Measurements from ENCODE around the gene RAB29.
A peak's percentile ranks its signal among the peaks of the same experiment; 100 is the strongest.

RAB29 gene

DNA sequence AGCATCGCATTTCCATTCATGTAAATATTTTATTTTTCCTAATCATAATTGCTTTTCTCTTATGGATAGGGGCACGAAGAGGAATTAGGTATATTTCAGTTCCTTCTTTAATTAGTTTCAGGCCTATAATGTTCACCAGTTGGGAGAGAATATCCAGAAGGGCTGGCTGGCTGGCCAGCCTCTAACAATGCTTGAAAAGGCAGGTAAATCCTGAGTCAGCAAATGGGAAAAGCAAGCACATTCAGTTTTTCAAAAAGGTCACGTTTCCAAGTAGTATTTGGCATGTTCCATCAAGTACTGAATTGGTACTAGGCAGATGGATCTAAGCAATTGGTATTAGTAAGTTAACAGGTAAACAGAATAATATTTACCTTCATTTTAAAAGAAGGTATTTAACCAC, 8.0 kb downstream of the RAB29 start:
- peaks cover 14 to 31% of the 10 kb centered on the region in 2 donors for H3K4me1 Mint-ChIP-seq (ENCODE audit: low read depth in 2 of 2)
- no peaks in the 10 kb centered on the region for H3K27me3 Mint-ChIP-seq
- H3K27ac Mint-ChIP-seq, result peak overlapping the region; percentile 55 to 77
- peaks cover 48% of the 10 kb centered on the region for H3K36me3 Mint-ChIP-seq (ENCODE audit: insufficient read depth)
- H3K4me3 Mint-ChIP-seq, result no peak overlapping the region
- DNase-seq (no peak), ATAC-seq (replicated peaks) (no peak)
- H3K9me3 Mint-ChIP-seq, result no peaks in the 10 kb centered on the region

DNA sequence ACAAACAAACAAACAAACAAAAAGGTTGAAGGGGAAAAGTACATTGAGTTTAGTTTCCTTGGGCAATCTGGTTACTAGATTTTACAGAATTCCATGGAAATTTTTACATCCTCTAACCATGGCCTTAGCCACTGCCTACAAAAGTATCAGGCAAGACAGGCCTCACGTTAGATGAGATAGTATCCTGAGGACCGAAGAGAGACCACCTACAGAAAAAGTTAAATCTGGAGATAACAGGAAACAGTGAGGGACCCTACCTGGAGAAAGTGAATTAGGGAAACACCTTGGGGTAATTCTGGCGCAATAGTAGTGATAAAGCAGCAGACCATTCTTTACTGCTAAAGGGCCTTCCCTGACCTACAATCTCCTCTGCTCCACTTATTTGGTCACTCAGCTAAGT, 8.7 kb downstream of the RAB29 start:
- Mint-ChIP-seq H3K4me3 (no peak overlapping the region), H3K27me3 (no peaks in the 10 kb centered on the region), H3K27ac (peak overlapping the region; percentile 80), H3K4me1 (ENCODE audit: low read depth in 2 of 2) (peaks cover 7 to 26% of the 10 kb centered on the region in 2 donors), H3K9me3 (no peaks in the 10 kb centered on the region), H3K36me3 (ENCODE audit: insufficient read depth) (peaks cover 42% of the 10 kb centered on the region)
- ATAC-seq (replicated peaks) (no peak), DNase-seq (no peak)

DNA sequence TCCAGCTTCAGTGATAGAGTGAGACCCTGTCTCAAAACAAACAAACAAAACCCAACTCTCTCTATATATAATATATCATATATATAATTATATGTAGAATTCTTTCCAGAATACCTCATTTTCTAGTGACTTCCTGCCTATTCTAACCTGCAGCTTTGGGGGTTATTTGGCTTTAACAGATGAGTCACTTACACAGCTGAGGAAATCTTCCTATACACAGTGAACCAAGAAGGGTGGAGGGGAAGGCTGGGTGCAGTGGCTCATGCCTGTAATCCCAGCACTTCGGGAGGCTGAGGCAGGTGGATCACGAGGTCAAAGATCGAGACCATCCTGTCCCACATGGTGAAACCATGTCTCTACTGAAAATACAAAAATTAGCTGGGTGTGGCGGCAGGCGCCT, 9.2 kb downstream of the RAB29 start:
- peak overlapping the region; percentile 80 for H3K27ac Mint-ChIP-seq
- H3K27me3 Mint-ChIP-seq, result no peaks in the 10 kb centered on the region
- no peaks in the 10 kb centered on the region for H3K9me3 Mint-ChIP-seq
- no peak for ATAC-seq (replicated peaks)
- H3K4me1 Mint-ChIP-seq (ENCODE audit: low read depth in 2 of 2), result peaks cover 4 to 21% of the 10 kb centered on the region in 2 donors
- peaks cover 38% of the 10 kb centered on the region for H3K36me3 Mint-ChIP-seq (ENCODE audit: insufficient read depth)
- no peak overlapping the region for H3K4me3 Mint-ChIP-seq
- no peak for DNase-seq

GRCh38 chr1:205764578-205764977, 10.7 kb downstream of the RAB29 start:
- DNase-seq, result no peak
- Mint-ChIP-seq H3K4me1 (ENCODE audit: low read depth in 2 of 2) (peaks cover 4 to 9% of the 10 kb centered on the region in 2 donors), H3K27ac (no peak overlapping the region), H3K36me3 (ENCODE audit: insufficient read depth) (peaks cover 25% of the 10 kb centered on the region), H3K27me3 (no peaks in the 10 kb centered on the region), H3K9me3 (no peaks in the 10 kb centered on the region), H3K4me3 (no peak overlapping the region)
- no peak for ATAC-seq (replicated peaks)

DNA sequence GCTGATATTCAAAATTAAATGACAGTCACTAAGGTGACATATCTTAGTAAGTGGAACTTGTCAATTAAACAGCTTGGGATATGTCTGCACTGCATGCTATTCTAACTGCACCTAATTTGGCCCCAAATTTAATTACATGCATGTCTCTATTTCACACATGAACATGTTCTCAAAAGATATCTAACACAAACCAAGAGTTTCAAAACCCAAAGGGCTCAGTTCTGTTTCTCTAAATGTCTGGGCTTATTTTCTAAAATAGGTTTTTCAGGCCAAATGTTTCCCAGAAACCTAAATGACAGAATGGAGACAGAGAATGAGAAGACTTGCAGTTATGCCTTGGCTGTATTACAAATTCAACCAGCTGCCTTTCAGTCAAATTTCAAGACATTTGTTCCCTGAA, 11.3 kb downstream of the RAB29 start:
- no peaks in the 10 kb centered on the region for H3K9me3 Mint-ChIP-seq
- ATAC-seq (replicated peaks) (no peak), DNase-seq (no peak)
- peaks cover 19% of the 10 kb centered on the region for H3K36me3 Mint-ChIP-seq (ENCODE audit: insufficient read depth)
- no peak overlapping the region for H3K27ac Mint-ChIP-seq
- H3K4me1 Mint-ChIP-seq (ENCODE audit: low read depth in 2 of 2), result peaks cover 4 to 9% of the 10 kb centered on the region in 2 donors
- no peaks in the 10 kb centered on the region for H3K27me3 Mint-ChIP-seq
- H3K4me3 Mint-ChIP-seq, result no peak overlapping the region

- H3K4me1 Mint-ChIP-seq (ENCODE audit: low read depth in 2 of 2), result no peaks in the 10 kb centered on the region
- ATAC-seq (replicated peaks), result no peak
- peak overlapping the region in 1 of 2 donors; percentile 62 for H3K27ac Mint-ChIP-seq
- H3K27me3 Mint-ChIP-seq, result no peaks in the 10 kb centered on the region
- H3K9me3 Mint-ChIP-seq, result no peaks in the 10 kb centered on the region
- peaks cover 4% of the 10 kb centered on the region for H3K36me3 Mint-ChIP-seq (ENCODE audit: insufficient read depth)
- no peak for DNase-seq
- no peak overlapping the region for H3K4me3 Mint-ChIP-seq
These were observed 14.7 kb downstream of the RAB29 start for GRCh38 chr1:205760606-205761005.

DNA sequence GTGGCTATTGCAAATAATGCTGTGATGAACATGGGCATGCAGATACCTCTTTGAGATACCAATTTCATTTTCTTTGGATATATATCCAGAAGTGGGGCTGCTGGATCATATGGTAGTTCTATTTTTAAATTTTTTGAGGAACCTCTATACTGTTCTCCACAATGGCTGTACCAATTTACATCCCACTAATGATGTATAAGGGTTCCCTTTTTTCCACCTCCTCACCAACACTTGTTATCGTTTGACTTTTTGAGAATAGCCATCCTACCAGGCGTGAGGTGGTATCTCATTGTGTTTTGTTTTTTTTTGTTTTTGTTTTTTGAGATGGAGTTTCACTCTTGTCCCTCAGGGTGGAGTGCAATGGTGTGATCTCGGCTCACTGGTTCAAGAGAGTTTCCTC, 18.7 kb downstream of the RAB29 start:
- peaks cover 4% of the 10 kb centered on the region for H3K36me3 Mint-ChIP-seq (ENCODE audit: insufficient read depth)
- H3K4me3 Mint-ChIP-seq, result no peak overlapping the region
- DNase-seq, result no peak
- ATAC-seq (replicated peaks), result no peak
- H3K27ac Mint-ChIP-seq, result no peak overlapping the region
- H3K9me3 Mint-ChIP-seq, result no peaks in the 10 kb centered on the region
- peaks cover 0 to 4% of the 10 kb centered on the region in 2 donors for H3K4me1 Mint-ChIP-seq (ENCODE audit: low read depth in 2 of 2)
- no peaks in the 10 kb centered on the region for H3K27me3 Mint-ChIP-seq

DNA sequence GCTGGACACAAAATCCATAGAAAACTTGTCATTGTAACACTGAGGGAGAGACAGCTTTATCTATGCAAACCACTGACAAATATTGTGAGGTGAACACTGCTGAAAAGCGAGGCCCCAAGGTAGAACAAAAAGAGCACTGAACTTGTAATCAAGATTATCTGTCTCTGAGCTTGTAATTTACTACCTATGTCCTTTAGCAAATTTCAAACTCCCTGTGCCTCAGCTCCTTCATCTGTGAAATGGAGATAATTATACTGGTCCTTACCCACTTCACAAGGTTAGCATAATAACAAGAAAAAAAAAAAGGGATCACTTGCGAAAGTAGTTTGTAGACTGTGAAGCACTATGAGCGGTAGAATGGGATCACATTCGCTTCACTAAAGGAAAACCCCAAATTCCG, 20.4 kb downstream of the RAB29 start:
- Mint-ChIP-seq H3K27ac (no peak overlapping the region), H3K4me3 (no peak overlapping the region), H3K9me3 (no peaks in the 10 kb centered on the region), H3K4me1 (ENCODE audit: low read depth in 2 of 2) (peaks cover 0 to 13% of the 10 kb centered on the region in 2 donors), H3K27me3 (no peaks in the 10 kb centered on the region), H3K36me3 (ENCODE audit: insufficient read depth) (peaks cover 8% of the 10 kb centered on the region)
- ATAC-seq (replicated peaks) (no peak), DNase-seq (no peak)

GRCh38 chr1:205751036-205751651, 24.1 kb downstream of the RAB29 start:
- Mint-ChIP-seq H3K4me1 (ENCODE audit: low read depth in 2 of 2) (peaks cover 19 to 33% of the 10 kb centered on the region in 2 donors), H3K9me3 (no peaks in the 10 kb centered on the region), H3K27ac (peak overlapping the region; percentile 97 to 98), H3K27me3 (no peaks in the 10 kb centered on the region), H3K4me3 (peak overlapping the region; percentile 91 to 94), H3K36me3 (ENCODE audit: insufficient read depth) (peaks cover 20% of the 10 kb centered on the region)
- no peak for ATAC-seq (replicated peaks)
- DNase-seq, result no peak

- H3K9me3 Mint-ChIP-seq, result no peaks in the 10 kb centered on the region
- H3K4me1 Mint-ChIP-seq (ENCODE audit: low read depth in 2 of 2), result peaks cover 19 to 37% of the 10 kb centered on the region in 2 donors
- peak within 1 kb of the TSS; percentile 97 to 98 for H3K27ac Mint-ChIP-seq
- DNase-seq, result peak; percentile 96 to 97 (median 96)
- H3K4me3 Mint-ChIP-seq, result peak within 1 kb of the TSS; percentile 91 to 94
- H3K27me3 Mint-ChIP-seq, result no peaks in the 10 kb centered on the region
- peaks cover 20% of the 10 kb centered on the region for H3K36me3 Mint-ChIP-seq (ENCODE audit: insufficient read depth)
- peak; percentile 74 for ATAC-seq (replicated peaks)
These were observed 24.9 kb downstream of the RAB29 start, which contains the start of gene NUCKS1 for GRCh38 chr1:205750138-205751035. Gene NUCKS1 (minus strand): TSS chr1:205750182. CDS start chr1:205749973, 209 bp downstream.

GRCh38 chr1:205749234-205750137, 25.8 kb downstream of the RAB29 start:
- Mint-ChIP-seq H3K9me3 (no peaks in the 10 kb centered on the region), H3K27me3 (no peaks in the 10 kb centered on the region), H3K4me1 (ENCODE audit: low read depth in 2 of 2) (peaks cover 19 to 40% of the 10 kb centered on the region in 2 donors), H3K27ac (peak overlapping the region; percentile 97 to 98), H3K36me3 (ENCODE audit: insufficient read depth) (peaks cover 20% of the 10 kb centered on the region), H3K4me3 (peak overlapping the region; percentile 91 to 94)
- ATAC-seq (replicated peaks) (peak; percentile 77), DNase-seq (peak; percentile 96 to 97 (median 97))

DNA sequence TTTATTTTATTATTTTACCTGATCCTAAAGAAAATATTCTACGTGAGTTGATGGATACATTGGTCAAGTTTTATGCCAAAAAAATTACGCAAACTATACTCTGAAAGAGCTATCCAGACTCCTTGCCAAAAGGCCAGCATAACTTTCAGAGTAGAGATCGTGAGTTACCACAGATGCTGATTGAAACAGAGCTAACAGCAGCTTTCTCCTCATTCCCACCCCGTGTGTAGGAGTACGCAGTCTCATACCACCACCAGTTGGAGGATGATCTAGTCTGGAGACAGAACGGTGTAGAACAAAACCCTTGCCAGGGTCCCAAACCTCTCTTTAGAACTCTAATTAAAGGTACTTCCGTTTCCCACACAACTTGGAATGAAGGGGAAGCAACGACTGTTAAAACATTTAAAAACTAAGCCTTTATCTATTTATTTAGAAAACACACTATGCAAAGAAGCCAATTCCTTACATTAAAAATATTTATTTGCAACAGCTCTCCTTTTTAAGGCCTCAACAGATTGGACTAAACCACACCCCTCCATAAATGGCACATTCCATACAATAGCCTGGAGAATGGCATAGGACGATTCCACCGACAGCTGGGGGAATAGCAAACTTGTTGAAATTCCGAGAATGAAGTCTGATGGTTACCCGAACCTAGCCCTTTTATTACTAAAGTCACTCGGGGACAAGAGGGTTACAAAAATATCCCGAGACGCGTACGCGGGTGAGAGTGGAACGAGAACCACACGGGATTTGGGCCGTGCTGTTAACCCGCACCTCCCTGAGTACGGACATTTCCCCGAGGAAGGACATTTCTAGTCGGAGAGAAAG, 26.7 kb downstream of the RAB29 start:
- Mint-ChIP-seq H3K4me3 (peak overlapping the region; percentile 91 to 94), H3K36me3 (ENCODE audit: insufficient read depth) (peaks cover 20% of the 10 kb centered on the region), H3K27ac (peak overlapping the region; percentile 91 to 98), H3K9me3 (no peaks in the 10 kb centered on the region), H3K4me1 (ENCODE audit: low read depth in 2 of 2) (peaks cover 23 to 45% of the 10 kb centered on the region in 2 donors), H3K27me3 (no peaks in the 10 kb centered on the region)
- DNase-seq (peak in 1 of 3 experiments; percentile 11), ATAC-seq (replicated peaks) (peak; percentile 30)
